Measurements from ENCODE around the gene DISP3. TPM values are rescaled to one million over a fixed set of nuclear protein-coding genes. Genes with fewer than 3 reads are reported as not detected.

Gene DISP3
- total and polyA plus RNA-seq, 2 experiments from 2014 or later, result 0.10 TPM; not detected in 1

DNA sequence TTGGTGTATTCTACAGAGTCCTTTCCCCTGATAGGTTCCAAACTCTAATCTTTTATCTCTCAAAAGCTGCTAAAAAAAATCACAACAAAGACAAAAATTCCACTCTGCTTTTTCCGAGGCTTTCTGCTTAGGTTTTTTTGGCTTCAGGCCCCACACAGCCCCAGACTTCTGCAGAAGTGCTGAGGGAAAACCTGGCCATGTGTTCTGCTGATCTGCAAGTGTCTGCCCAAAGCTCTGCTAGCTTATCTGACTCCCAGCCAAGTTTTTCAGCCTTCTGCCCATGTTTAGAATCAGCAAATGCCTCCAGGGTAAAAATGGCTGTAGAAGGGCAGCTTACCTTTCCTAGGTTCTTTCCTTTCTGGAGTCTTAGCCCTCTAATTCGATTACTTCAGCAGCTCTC is 28.4 kb downstream of the DISP3 start:
- no peaks in the 10 kb centered on the region for H4K20me1 ChIP-seq (ENCODE audit: insufficient read depth, poor library complexity, severe bottlenecking)
- no peak for TF ChIP-seq EZH2 (IDR thresholded peaks at IDR 0.05; ENCODE audit: borderline replicate concordance)
- no peak for DNase-seq (ENCODE audit: low spot score)
- H3K4me1 ChIP-seq (ENCODE audit: insufficient read depth), result no peaks in the 10 kb centered on the region
- H3K4me3 ChIP-seq, result no peak overlapping the region
- no peaks in the 10 kb centered on the region for H3K79me2 ChIP-seq
- 60% methylated on average over 2 of the region's 2 CpGs for WGBS (ENCODE audit: low lambda C conversion rate, missing lambda C conversion rate)
- peaks cover 23% of the 10 kb centered on the region for H3K9me3 ChIP-seq (ENCODE audit: low read depth)
- H3K9me2 ChIP-seq (replicated peaks; ENCODE audit: insufficient read depth), result no peaks in the 10 kb centered on the region
- no peak overlapping the region for H2AFZ ChIP-seq
- H3K27me3 ChIP-seq, result no peaks in the 10 kb centered on the region
- no peak overlapping the region for H3K27ac ChIP-seq
- H3K4me2 ChIP-seq, result no peak overlapping the region
- no peaks in the 10 kb centered on the region for H3K36me3 ChIP-seq (replicated peaks; ENCODE audit: insufficient read depth, low read depth)

DNA sequence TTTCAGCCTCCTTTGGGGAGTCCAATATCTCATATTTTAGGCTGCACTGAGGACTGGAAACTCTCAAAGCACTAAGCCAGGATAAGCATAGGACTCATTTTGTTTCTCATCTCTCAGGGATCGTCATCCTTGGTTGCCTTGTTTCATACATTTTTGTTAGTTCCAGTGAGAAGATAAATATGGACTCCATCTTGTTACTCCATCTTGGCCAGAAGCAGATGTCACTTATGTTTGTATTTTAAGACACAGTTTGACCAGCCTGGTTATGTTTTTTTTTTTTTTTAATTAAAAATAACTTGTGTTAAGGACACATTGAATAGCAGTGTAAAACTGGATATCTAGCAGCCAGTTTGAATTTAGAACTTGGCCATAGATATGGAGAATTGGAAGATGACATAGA is 34.7 kb downstream of the DISP3 start:
- H4K20me1 ChIP-seq (ENCODE audit: insufficient read depth, poor library complexity, severe bottlenecking), result no peaks in the 10 kb centered on the region
- H3K79me2 ChIP-seq, result no peaks in the 10 kb centered on the region
- 94% methylated on average over 1 of the region's 1 CpG for WGBS (ENCODE audit: low lambda C conversion rate, missing lambda C conversion rate)
- TF ChIP-seq EZH2phosphoT487 (IDR thresholded peaks at IDR 0.05; ENCODE audit: low read depth, severe bottlenecking, unreplicated experiment) (no peak), EZH2 (IDR thresholded peaks at IDR 0.05; ENCODE audit: borderline replicate concordance) (no peak)
- TF ChIP-seq, protein P1, sequence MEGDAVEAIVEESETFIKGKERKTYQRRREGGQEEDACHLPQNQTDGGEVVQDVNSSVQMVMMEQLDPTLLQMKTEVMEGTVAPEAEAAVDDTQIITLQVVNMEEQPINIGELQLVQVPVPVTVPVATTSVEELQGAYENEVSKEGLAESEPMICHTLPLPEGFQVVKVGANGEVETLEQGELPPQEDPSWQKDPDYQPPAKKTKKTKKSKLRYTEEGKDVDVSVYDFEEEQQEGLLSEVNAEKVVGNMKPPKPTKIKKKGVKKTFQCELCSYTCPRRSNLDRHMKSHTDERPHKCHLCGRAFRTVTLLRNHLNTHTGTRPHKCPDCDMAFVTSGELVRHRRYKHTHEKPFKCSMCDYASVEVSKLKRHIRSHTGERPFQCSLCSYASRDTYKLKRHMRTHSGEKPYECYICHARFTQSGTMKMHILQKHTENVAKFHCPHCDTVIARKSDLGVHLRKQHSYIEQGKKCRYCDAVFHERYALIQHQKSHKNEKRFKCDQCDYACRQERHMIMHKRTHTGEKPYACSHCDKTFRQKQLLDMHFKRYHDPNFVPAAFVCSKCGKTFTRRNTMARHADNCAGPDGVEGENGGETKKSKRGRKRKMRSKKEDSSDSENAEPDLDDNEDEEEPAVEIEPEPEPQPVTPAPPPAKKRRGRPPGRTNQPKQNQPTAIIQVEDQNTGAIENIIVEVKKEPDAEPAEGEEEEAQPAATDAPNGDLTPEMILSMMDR (IDR thresholded peaks at IDR 0.05; ENCODE audit: poor library complexity), result no peak
- H3K9me3 ChIP-seq (ENCODE audit: low read depth), result peaks cover 3% of the 10 kb centered on the region
- no peak overlapping the region for H2AFZ ChIP-seq
- no peaks in the 10 kb centered on the region for H3K9me2 ChIP-seq (replicated peaks; ENCODE audit: insufficient read depth)
- H3K4me2 ChIP-seq, result no peak overlapping the region
- no peak for DNase-seq (ENCODE audit: low spot score)
- no peak overlapping the region for H3K4me3 ChIP-seq
- no peaks in the 10 kb centered on the region for H3K4me1 ChIP-seq (ENCODE audit: insufficient read depth)
- no peak overlapping the region for H3K27ac ChIP-seq
- H3K27me3 ChIP-seq, result no peaks in the 10 kb centered on the region
- no peaks in the 10 kb centered on the region for H3K36me3 ChIP-seq (replicated peaks; ENCODE audit: insufficient read depth, low read depth)

DNA sequence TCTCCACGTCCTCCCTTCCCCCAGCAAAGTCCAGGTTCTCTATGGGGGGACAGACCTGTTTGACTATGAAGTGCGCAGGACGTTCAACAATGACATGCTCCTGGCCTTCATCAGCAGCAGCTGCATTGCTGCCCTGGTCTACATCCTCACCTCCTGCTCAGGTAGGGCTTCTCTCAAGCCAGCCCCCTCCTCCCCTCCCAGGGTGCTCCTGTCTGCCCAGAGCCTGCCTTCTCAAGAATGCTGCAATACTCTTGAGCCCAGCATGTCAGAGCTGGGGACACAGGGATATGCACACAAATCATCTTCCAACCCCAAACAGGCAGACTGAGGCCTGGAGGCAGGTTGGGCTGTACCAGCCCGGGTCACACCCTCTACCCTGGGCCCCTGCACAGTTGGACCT is 35.4 kb downstream of the DISP3 start:
- Histone ChIP-seq H2AFZ (no peak overlapping the region), H4K20me1 (ENCODE audit: insufficient read depth, poor library complexity, severe bottlenecking) (no peaks in the 10 kb centered on the region), H3K79me2 (no peaks in the 10 kb centered on the region), H3K36me3 (replicated peaks; ENCODE audit: insufficient read depth, low read depth) (no peaks in the 10 kb centered on the region), H3K4me3 (no peak overlapping the region), H3K4me1 (ENCODE audit: insufficient read depth) (no peaks in the 10 kb centered on the region), H3K27ac (no peak overlapping the region), H3K9me2 (replicated peaks; ENCODE audit: insufficient read depth) (no peaks in the 10 kb centered on the region), H3K27me3 (no peaks in the 10 kb centered on the region), H3K9me3 (ENCODE audit: low read depth) (peaks cover under 1% of the 10 kb centered on the region), H3K4me2 (no peak overlapping the region)
- 83% methylated on average over 4 of the region's 4 CpGs for WGBS (ENCODE audit: low lambda C conversion rate, missing lambda C conversion rate)
- no peak for TF ChIP-seq EZH2phosphoT487 (IDR thresholded peaks at IDR 0.05; ENCODE audit: low read depth, severe bottlenecking, unreplicated experiment)
- TF ChIP-seq EZH2 (IDR thresholded peaks at IDR 0.05; ENCODE audit: borderline replicate concordance), result no peak
- TF ChIP-seq, protein P1 (IDR thresholded peaks at IDR 0.05; ENCODE audit: poor library complexity), result no peak
- no peak for DNase-seq (ENCODE audit: low spot score)

DNA sequence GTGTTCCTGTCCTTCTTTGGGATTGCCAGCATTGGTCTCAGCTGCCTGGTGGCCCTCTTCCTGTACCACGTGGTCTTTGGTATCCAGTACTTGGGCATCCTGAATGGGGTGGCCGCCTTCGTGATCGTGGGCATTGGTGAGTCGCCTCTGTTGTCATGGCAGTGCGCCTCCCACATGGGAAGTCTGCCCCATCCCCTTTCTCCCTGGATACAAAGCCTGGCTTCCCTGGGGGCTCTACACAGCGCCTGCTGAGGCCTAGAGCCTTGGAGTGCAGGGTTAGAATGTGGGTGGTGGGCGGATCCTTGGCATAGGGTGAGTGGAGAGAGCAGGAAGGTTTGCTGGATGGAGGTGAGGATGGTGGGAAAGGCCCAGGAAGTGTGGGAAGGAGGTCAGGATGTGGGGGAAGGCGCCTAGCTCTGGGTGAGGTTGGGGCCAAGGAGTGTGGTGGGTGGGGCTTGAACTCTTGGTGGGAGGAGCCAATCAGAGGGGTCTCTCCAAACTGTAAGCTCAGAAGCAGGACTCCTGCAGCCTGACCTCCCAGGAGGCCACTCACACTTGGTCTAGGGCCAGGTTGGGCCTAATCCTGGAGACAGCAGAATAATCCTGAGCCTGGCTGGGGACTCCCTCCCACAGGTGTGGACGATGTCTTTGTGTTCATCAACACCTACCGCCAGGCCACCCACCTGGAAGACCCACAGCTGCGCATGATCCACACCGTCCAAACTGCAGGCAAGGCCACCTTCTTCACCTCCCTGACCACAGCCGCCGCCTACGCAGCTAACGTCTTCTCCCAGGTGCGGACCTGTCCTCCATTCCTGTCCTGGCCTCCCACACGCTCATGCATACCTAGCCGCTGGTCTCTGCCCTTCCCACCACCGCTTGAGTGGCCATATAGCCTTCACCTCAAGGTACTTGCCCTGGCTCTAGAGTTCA is 36.7 kb downstream of the DISP3 start:
- H3K4me1 ChIP-seq (ENCODE audit: insufficient read depth), result no peaks in the 10 kb centered on the region
- H3K4me3 ChIP-seq, result no peak overlapping the region
- H3K4me2 ChIP-seq, result no peak overlapping the region
- H3K9me3 ChIP-seq (ENCODE audit: low read depth), result no peaks in the 10 kb centered on the region
- no peaks in the 10 kb centered on the region for H3K27me3 ChIP-seq
- H3K9me2 ChIP-seq (replicated peaks; ENCODE audit: insufficient read depth), result no peaks in the 10 kb centered on the region
- H3K79me2 ChIP-seq, result no peaks in the 10 kb centered on the region
- WGBS (ENCODE audit: low lambda C conversion rate, missing lambda C conversion rate), result 92% methylated on average over 21 of the region's 21 CpGs
- TF ChIP-seq, protein P1 (IDR thresholded peaks at IDR 0.05; ENCODE audit: poor library complexity), result no peak
- no peak for TF ChIP-seq EZH2 (IDR thresholded peaks at IDR 0.05; ENCODE audit: borderline replicate concordance)
- no peak for TF ChIP-seq EZH2phosphoT487 (IDR thresholded peaks at IDR 0.05; ENCODE audit: low read depth, severe bottlenecking, unreplicated experiment)
- H2AFZ ChIP-seq, result no peak overlapping the region
- H3K36me3 ChIP-seq (replicated peaks; ENCODE audit: insufficient read depth, low read depth), result no peaks in the 10 kb centered on the region
- H4K20me1 ChIP-seq (ENCODE audit: insufficient read depth, poor library complexity, severe bottlenecking), result no peaks in the 10 kb centered on the region
- no peak overlapping the region for H3K27ac ChIP-seq
- no peak for DNase-seq (ENCODE audit: low spot score)

Measured in hepatocyte (in vitro differentiated cells).